Hepatocyte (in vitro differentiated cells): ENCODE results near the gene DES.

Experiments used
- CTCF ChIP-seq: fragments of 200-600 bp; sonication (generic); IDR thresholded peaks from 2 replicates; pipeline ENCODE4 v1.5.1; 2016; ENCODE audit warnings: antibody characterized with exemption, mild to moderate bottlenecking; ENCODE audit not compliant: poor library complexity
- EZH2 ChIP-seq: fragments of 200-600 bp; sonication (generic); IDR thresholded peaks from 2 replicates; pipeline ENCODE4 v1.6.1; 2016; ENCODE audit warnings: antibody characterized with exemption, mild to moderate bottlenecking, borderline replicate concordance
- EZH2phosphoT487 ChIP-seq: fragments of 200-600 bp; sonication (generic); IDR thresholded peaks from one replicate; pipeline ENCODE4 v1.6.1; 2018; ENCODE audit warnings: antibody characterized with exemption, mild to moderate bottlenecking, low read depth, moderate library complexity; ENCODE audit not compliant: unreplicated experiment, severe bottlenecking

- TF ChIP-seq CTCF = no peak
- no peak for TF ChIP-seq EZH2phosphoT487
- TF ChIP-seq EZH2 = no peak
These were observed 9.5 kb upstream of the DES start for GRCh38 chr2:219408631-219409030.
